B cell (primary cell): ENCODE measurements around the gene PHACTR3. TPM values are rescaled to one million over a fixed set of nuclear protein-coding genes. Genes with fewer than 3 reads are reported as not detected.

Experiments used
- ATAC-seq: fragments of 200-7000 bp; cut with Tn5 transposase; one replicate; pipeline ENCODE4 v1.10.0; 2021; ENCODE audit warnings: low read depth, mild to moderate bottlenecking, moderate number of reproducible peaks, moderate library complexity
- CTCF ChIA-PET: fragments of 350-600 bp; sonication (Branson Sonifier 250); formaldehyde crosslinking; loops from one replicate; lab custom pipeline; 2021; ENCODE audit warnings: antibody characterized with exemption, inconsistent platforms; lab: Charles Lee
- POLR2A ChIA-PET: fragments of 350-600 bp; sonication (Branson Sonifier 250); formaldehyde crosslinking; loops from one replicate; lab custom pipeline; 2021; ENCODE audit warnings: antibody characterized with exemption; lab: Charles Lee
- DNase-seq: peaks from one replicate; pipeline ENCODE4 v3.0.0; 2013
- H2AFZ ChIP-seq: 2 replicates; pipeline ENCODE4 v1.6.1; 2012; ENCODE audit warnings: mild to moderate bottlenecking, low read depth, low read length; ENCODE audit not compliant: insufficient read depth, poor library complexity, severe bottlenecking
- H3K27ac ChIP-seq, 2 donors: 1 replicate in 1 of 2; 2 replicates in 1 of 2; pipeline ENCODE4 v1.5.1; 2012 to 2013; ENCODE audit warnings: low read length in 2 of 2, mild to moderate bottlenecking in 2 of 2, moderate library complexity in 1 of 2
- H3K27me3 ChIP-seq, 4 experiments: fragments of 200-600 bp in 1 of 4; sonication (generic) in 1 of 4; replicated peaks in 1 of 4; 1 replicate in 2 of 4; 2 replicates in 2 of 4; pipeline versions ENCODE4 v1.6.1 to v1.7.0; 2013 to 2016; ENCODE audit warnings: low read length in 3 of 4, mild to moderate bottlenecking in 2 of 4, mixed read lengths in 1 of 4, moderate library complexity in 1 of 4; ENCODE audit not compliant: insufficient read depth in 4 of 4, control insufficient read depth in 3 of 4; ENCODE audit errors: control extremely low read depth in 1 of 4
- H3K36me3 ChIP-seq, 2 experiments: replicated peaks in 1 of 2; 1 replicate in 1 of 2; 2 replicates in 1 of 2; pipeline versions ENCODE4 v1.6.1 to v1.7.1; 2013; ENCODE audit warnings: low read length in 1 of 2; ENCODE audit not compliant: insufficient read depth in 2 of 2, control insufficient read depth in 1 of 2; ENCODE audit errors: control extremely low read depth in 1 of 2, extremely low read depth in 1 of 2
- H3K4me1 ChIP-seq, 2 donors: fragments of 200-600 bp in 1 of 2; sonication (generic) in 1 of 2; 1 replicate in 1 of 2; 2 replicates in 1 of 2; pipeline versions ENCODE4 v1.5.1 to v1.6.1; 2013 to 2017; ENCODE audit warnings: low read length in 2 of 2; ENCODE audit not compliant: control insufficient read depth in 2 of 2, insufficient read depth in 2 of 2
- H3K4me2 ChIP-seq: replicated peaks from 2 replicates; pipeline ENCODE3; 2012; ENCODE audit warnings: mild to moderate bottlenecking, low read depth, low read length; ENCODE audit not compliant: poor library complexity, severe bottlenecking
- H3K4me3 ChIP-seq, 5 experiments: fragments of 200-600 bp in 1 of 5; sonication (generic) in 1 of 5; 1 replicate in 3 of 5; 2 replicates in 2 of 5; pipeline versions ENCODE4 v1.5.1 to v1.7.0; 2011 to 2016; ENCODE audit warnings: low read length in 4 of 5, mild to moderate bottlenecking in 4 of 5, low read depth in 2 of 5, control low read depth in 1 of 5, moderate library complexity in 1 of 5; ENCODE audit not compliant: insufficient read depth in 1 of 5; ENCODE audit errors: control extremely low read depth in 1 of 5, extremely low read depth in 1 of 5
- H3K79me2 ChIP-seq: fragments of 200-600 bp; sonication (generic); one replicate; pipeline ENCODE4 v1.6.0; 2016; ENCODE audit warnings: low read length; ENCODE audit not compliant: control insufficient read depth, insufficient read depth
- H3K9ac ChIP-seq: fragments of 200-600 bp; sonication (generic); 2 replicates; pipeline ENCODE4 v1.6.1; 2017; ENCODE audit warnings: mild to moderate bottlenecking, low read length, moderate library complexity
- H3K9me3 ChIP-seq, 3 donors: one replicate each; pipeline versions ENCODE4 v1.6.1 to v1.7.1; 2013; ENCODE audit warnings: low read length in 2 of 3; ENCODE audit not compliant: control insufficient read depth in 2 of 3, insufficient read depth in 1 of 3; ENCODE audit errors: control extremely low read depth in 1 of 3
- H4K20me1 ChIP-seq: 2 replicates; pipeline ENCODE4 v1.6.0; 2012; ENCODE audit warnings: mild to moderate bottlenecking, low read length; ENCODE audit not compliant: insufficient read depth, control insufficient read depth, poor library complexity, severe bottlenecking
- H3K27ac Mint-ChIP-seq: one replicate; pipeline ENCODE4 v1.8.0; 2021; ENCODE audit warnings: mixed read lengths
- H3K27me3 Mint-ChIP-seq: one replicate; pipeline ENCODE4 v1.8.0; 2021; ENCODE audit warnings: mixed read lengths
- H3K4me1 Mint-ChIP-seq: one replicate; pipeline ENCODE4 v1.8.0; 2021; ENCODE audit warnings: mixed read lengths
- H3K4me3 Mint-ChIP-seq: one replicate; pipeline ENCODE4 v1.8.0; 2021; ENCODE audit warnings: mixed read lengths
- H3K9me3 Mint-ChIP-seq: one replicate; pipeline ENCODE4 v1.8.0; 2022; ENCODE audit warnings: mixed read lengths; ENCODE audit not compliant: insufficient read depth
- CTCF ChIP-seq: fragments of 200-600 bp; IDR thresholded peaks from one replicate; pipeline ENCODE4 v1.8.0; 2022; ENCODE audit warnings: antibody characterized with exemption, mild to moderate bottlenecking
- EZH2 ChIP-seq: IDR thresholded peaks from 2 replicates; pipeline ENCODE4 v1.6.1; 2012; ENCODE audit warnings: borderline replicate concordance, low read depth, mild to moderate bottlenecking, moderate library complexity, low read length; ENCODE audit not compliant: insufficient read depth, poor library complexity, severe bottlenecking
- WGBS: methylation state at CpG from one replicate; pipeline ENCODE4 v1.1.5; 2013; ENCODE audit warnings: missing lambda C conversion rate; ENCODE audit not compliant: insufficient coverage; 5-methylcytosine and 5-hydroxymethylcytosine counted together
- intact Hi-C: fragments of 100-400 bp; cut with micrococcal nuclease; formaldehyde crosslinking; loops from one replicate; pipeline ENCODE4 v1.10.0; 2022
- polyA plus RNA-seq: library from polyadenylated mRNA; depleted of rRNA; stranded (reverse); fragments of >200 nt; gene quantifications from 2 replicates; pipeline ENCODE4 v1.2.3, GENCODE V29; 2012
- total RNA-seq, 2 donors: library from RNA; stranded (reverse); fragments of 120-200 nt in 1 of 2; gene quantifications; 1 replicate in 1 of 2; 2 replicates in 1 of 2; pipeline versions ENCODE4 v1.2.3 to v1.2.4, GENCODE V29; 2013 to 2022

The PHACTR3 gene
- total and polyA plus RNA-seq, 2 donors (not counting 1 experiment from before 2014, with no cell fraction given), result not detected

- Mint-ChIP-seq H3K4me3 (no peak overlapping the region), H3K27me3 (peaks cover 28% of the 10 kb centered on the region), H3K9me3 (no peaks in the 10 kb centered on the region), H3K27ac (no peak overlapping the region), H3K4me1 (no peaks in the 10 kb centered on the region)
- TF ChIP-seq CTCF (no peak), EZH2 (no peak)
- POLR2A ChIA-PET, result no interaction called here
- H3K36me3 ChIP-seq, result no peaks in the 10 kb centered on the region
- no peak overlapping the region for H3K4me2 ChIP-seq
- CTCF ChIA-PET, result no interaction called here
- no peaks in the 10 kb centered on the region for H3K4me1 ChIP-seq
- WGBS, result 86% methylated on average over 2 of the region's 4 CpGs
- intact Hi-C loops, result no loop called here
- H3K27ac ChIP-seq, result no peak overlapping the region
- no peaks in the 10 kb centered on the region for H4K20me1 ChIP-seq
- H3K9ac ChIP-seq, result no peak overlapping the region
- no peak overlapping the region for H2AFZ ChIP-seq
- no peak overlapping the region for H3K4me3 ChIP-seq
- no peak for DNase-seq
- H3K9me3 ChIP-seq, result peaks cover 0 to 9% (median 0%) of the 10 kb centered on the region in 3 donors
- no peaks in the 10 kb centered on the region for H3K79me2 ChIP-seq
- no peak for ATAC-seq
- H3K27me3 ChIP-seq, result peaks cover 0 to 11% (median 2%) of the 10 kb centered on the region in 4 experiments
Observed at GRCh38 chr20:59611286-59611685, 6.9 kb downstream of the PHACTR3 start.

DNA sequence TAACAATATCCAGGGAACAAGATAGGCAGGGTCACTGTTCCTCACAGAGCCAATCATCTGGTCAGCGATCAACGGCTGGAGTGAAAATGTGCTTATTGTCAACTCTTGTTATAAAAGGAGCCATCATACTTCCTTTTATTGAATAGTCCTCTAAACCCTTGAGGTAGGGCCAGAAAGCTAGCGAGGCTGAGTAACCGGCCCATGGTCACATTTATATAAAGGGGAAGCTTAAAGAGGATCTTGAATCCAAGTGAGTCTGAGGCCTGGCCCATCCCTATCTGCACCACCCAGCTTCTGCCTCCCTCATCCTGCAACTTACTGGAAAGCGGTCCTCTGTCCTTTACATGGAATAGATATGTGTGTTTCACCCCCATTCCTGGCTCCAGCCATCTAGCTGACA, 9.5 kb downstream of the PHACTR3 start:
- Histone ChIP-seq H3K9ac (no peak overlapping the region), H2AFZ (no peak overlapping the region), H3K4me3 (no peak overlapping the region), H3K79me2 (no peaks in the 10 kb centered on the region), H3K36me3 (no peaks in the 10 kb centered on the region), H3K4me2 (no peak overlapping the region), H4K20me1 (no peaks in the 10 kb centered on the region), H3K4me1 (no peaks in the 10 kb centered on the region), H3K9me3 (peaks cover 0 to 10% (median 0%) of the 10 kb centered on the region in 3 donors), H3K27ac (no peak overlapping the region), H3K27me3 (no peaks in the 10 kb centered on the region)
- Mint-ChIP-seq H3K4me1 (no peaks in the 10 kb centered on the region), H3K4me3 (no peak overlapping the region), H3K9me3 (no peaks in the 10 kb centered on the region), H3K27ac (no peak overlapping the region), H3K27me3 (peaks cover 5% of the 10 kb centered on the region)
- DNase-seq (no peak), ATAC-seq (no peak)
- ChIA-PET CTCF (interaction anchor here (1.1 kb wide), 1 partner anchor 42 kb away, joined by 4 read pairs; no protein-coding TSS in a partner anchor), POLR2A (no interaction called here)
- TF ChIP-seq EZH2 (no peak), CTCF (no peak)
- WGBS, result no CpG with 5 or more reads among the region's 5 CpGs
- intact Hi-C loops, result no loop called here
